HepG2 (cell line): ENCODE measurements around the gene RCOR1. TPM values are rescaled to one million over a fixed set of nuclear protein-coding genes. Genes with fewer than 3 reads are reported as not detected.

Experiments used
- BATF2 ChIP-seq: sonication (generic); formaldehyde crosslinking; IDR thresholded peaks from 2 replicates; pipeline ENCODE4 v1.8.0; 2022; ENCODE audit warnings: mild to moderate bottlenecking, missing genetic modification reagents, moderate library complexity
- BCLAF1 ChIP-seq: fragments of 450-650 bp; IDR thresholded peaks from 2 replicates; pipeline ENCODE4 v1.6.1; 2017; ENCODE audit warnings: mild to moderate bottlenecking
- CHD2 ChIP-seq: IDR thresholded peaks from 2 replicates; pipeline ENCODE4 v1.6.1; 2011; ENCODE audit warnings: low read depth, low read length, improper control_type of control experiment
- CHD4 ChIP-seq: fragments of 200-600 bp; sonication (generic); IDR thresholded peaks from 2 replicates; pipeline ENCODE4 v1.7.0; 2017; ENCODE audit warnings: mild to moderate bottlenecking, low read length, borderline replicate concordance
- CREB3 ChIP-seq: sonication (generic); formaldehyde crosslinking; IDR thresholded peaks from 2 replicates; pipeline ENCODE4 v1.5.0; 2020; ENCODE audit warnings: missing genetic modification reagents
- IRF2 ChIP-seq: IDR thresholded peaks from 2 replicates; pipeline ENCODE4 v1.6.1; 2018; ENCODE audit warnings: missing genetic modification reagents, missing compliant biosample characterization
- IRX3 ChIP-seq: sonication (generic); formaldehyde crosslinking; IDR thresholded peaks from 2 replicates; pipeline ENCODE4 v1.8.1; 2023; ENCODE audit warnings: mild to moderate bottlenecking, low read depth, missing genetic modification reagents, borderline replicate concordance
- POGK ChIP-seq: sonication (generic); formaldehyde crosslinking; conservative IDR thresholded peaks from 2 replicates; pipeline ENCODE4 v1.8.0; 2022; ENCODE audit warnings: mild to moderate bottlenecking, moderate library complexity, missing genetic modification reagents
- RFXAP ChIP-seq: sonication (generic); formaldehyde crosslinking; IDR thresholded peaks from 2 replicates; pipeline ENCODE4 v1.4.0; 2020; ENCODE audit warnings: missing genetic modification reagents, borderline replicate concordance
- SMARCC2 ChIP-seq: fragments of 450-650 bp; IDR thresholded peaks from 2 replicates; pipeline ENCODE4 v1.6.1; 2017; ENCODE audit warnings: antibody characterized with exemption, mild to moderate bottlenecking
- SP2 ChIP-seq: sonication (generic); formaldehyde crosslinking; IDR thresholded peaks from 2 replicates; pipeline ENCODE4 v1.5.1; 2020; ENCODE audit warnings: mild to moderate bottlenecking, missing genetic modification reagents
- TBL1XR1 ChIP-seq: fragments of 150-350 bp; IDR thresholded peaks from 2 replicates; pipeline ENCODE4 v1.6.1; 2014; ENCODE audit warnings: borderline replicate concordance, low read length; ENCODE audit not compliant: partially characterized antibody
- THAP8 ChIP-seq: sonication (generic); formaldehyde crosslinking; IDR thresholded peaks from 2 replicates; pipeline ENCODE4 v1.5.1; 2020; ENCODE audit warnings: missing genetic modification reagents, mild to moderate bottlenecking, borderline replicate concordance
- YEATS2 ChIP-seq: sonication (generic); formaldehyde crosslinking; IDR thresholded peaks from 2 replicates; pipeline ENCODE4 v1.4.0; 2020; ENCODE audit warnings: missing genetic modification reagents, borderline replicate concordance
- ZNF317 ChIP-seq: sonication (generic); formaldehyde crosslinking; IDR thresholded peaks from 2 replicates; pipeline ENCODE4 v1.5.0; 2020; ENCODE audit warnings: mild to moderate bottlenecking, missing genetic modification reagents
- ZNF563 ChIP-seq: sonication (generic); formaldehyde crosslinking; IDR thresholded peaks from 2 replicates; pipeline ENCODE4 v1.8.0; 2022; ENCODE audit warnings: mild to moderate bottlenecking, moderate library complexity, missing genetic modification reagents
- ZNF710 ChIP-seq: sonication (generic); formaldehyde crosslinking; IDR thresholded peaks from 2 replicates; pipeline ENCODE4 v1.5.0; 2020; ENCODE audit warnings: mild to moderate bottlenecking, missing genetic modification reagents, borderline replicate concordance
- ZNF749 ChIP-seq: sonication (generic); formaldehyde crosslinking; IDR thresholded peaks from 2 replicates; pipeline ENCODE4 v1.8.0; 2022; ENCODE audit warnings: mild to moderate bottlenecking, missing genetic modification reagents, moderate library complexity, borderline replicate concordance
- ZNF790 ChIP-seq: sonication (generic); formaldehyde crosslinking; IDR thresholded peaks from 2 replicates; pipeline ENCODE4 v1.8.0; 2022; ENCODE audit warnings: missing genetic modification reagents, mild to moderate bottlenecking, borderline replicate concordance
- polyA plus RNA-seq, 8 experiments: library from polyadenylated mRNA; depleted of rRNA in 3 of 8; stranded (reverse) in 7 of 8; unstranded in 1 of 8; fragments of >200 nt; fragmentation: Illumina TruSeq in 4 of 8; extraction: Trizol in 4 of 8; gene quantifications; 2 replicates each; pipeline versions ENCODE4 v1.2.1 to v1.2.3, GENCODE V29; 2011 to 2016; ENCODE audit warnings: low read depth in 4 of 8, missing spikeins in 1 of 8, mixed read lengths in 1 of 8; ENCODE audit not compliant: insufficient read depth in 1 of 8
- total RNA-seq, 5 experiments: library from RNA; depleted of rRNA; stranded (reverse); fragments of >200 nt; fragmentation: Illumina TruSeq; extraction: Trizol; gene quantifications; 2 replicates each; pipeline ENCODE4 v1.2.3, GENCODE V29; 2016; ENCODE audit warnings: low read depth in 1 of 5

Gene RCOR1
- total and polyA plus RNA-seq, 2 of the 13 experiments (the other 11 are each of a cell fraction or from before 2014, with no cell fraction given) = 10.2 to 11.1 TPM

- TF ChIP-seq THAP8 (CRISPR knock-in tag) (no peak), BCLAF1 (no peak), ZNF563 (CRISPR knock-in tag) (no peak), RFXAP (CRISPR knock-in tag) (no peak), YEATS2 (CRISPR knock-in tag) (no peak), CHD4 (no peak), SMARCC2 (no peak), IRF2 (CRISPR knock-in tag) (no peak), TBL1XR1 (no peak), CHD2 (no peak), IRX3 (CRISPR knock-in tag) (no peak), ZNF790 (CRISPR knock-in tag) (no peak), ZNF317 (CRISPR knock-in tag) (no peak), BATF2 (no peak), POGK (CRISPR knock-in tag) (no peak), CREB3 (CRISPR knock-in tag) (no peak), ZNF749 (CRISPR knock-in tag) (no peak), ZNF710 (CRISPR knock-in tag) (no peak; the same call in 1 of the 2 replicates), SP2 (no peak)
Observed at GRCh38 chr14:102776761-102777710, 184.6 kb downstream of the RCOR1 start, which contains the start of gene TRAF3 (continued).
